Cardiac muscle cell (in vitro differentiated cells and primary cell): ENCODE data around the gene PADI1. TPM values are rescaled to one million over a fixed set of nuclear protein-coding genes. Genes with fewer than 3 reads are reported as not detected.
"Not testable (repeated sequence)": the region's sequence is repeated elsewhere in the genome, so short reads cannot be mapped to it uniquely, and the experiment has no call there.

Experiments
- DNase-seq, 2 donors: peaks; one replicate each; pipeline versions ENCODE4 v3.0.0 to v3.0.0-alpha.2; 2010 to 2017; ENCODE audit warnings: low read depth in 1 of 2, low spot score in 1 of 2
- H3K27ac ChIP-seq: fragments of 200-600 bp; sonication (generic); 2 replicates; pipeline ENCODE4 v1.5.1; 2016
- H3K27me3 ChIP-seq: fragments of 200-600 bp; sonication (generic); 2 replicates; pipeline ENCODE4 v1.6.0; 2016; ENCODE audit warnings: control low read depth
- H3K36me3 ChIP-seq: fragments of 200-600 bp; sonication (generic); 2 replicates; pipeline ENCODE4 v1.5.1; 2016; ENCODE audit warnings: control low read depth
- H3K4me1 ChIP-seq: fragments of 200-600 bp; sonication (generic); 2 replicates; pipeline ENCODE4 v1.8.1; 2017; ENCODE audit warnings: low read depth, mild to moderate bottlenecking, mixed run types
- H3K4me3 ChIP-seq: fragments of 200-600 bp; sonication (generic); 2 replicates; pipeline ENCODE4 v1.5.1; 2016; ENCODE audit warnings: mild to moderate bottlenecking
- H3K9me3 ChIP-seq: fragments of 200-600 bp; sonication (generic); 2 replicates; pipeline ENCODE4 v1.5.1; 2017; ENCODE audit warnings: low read depth, mild to moderate bottlenecking, control low read depth
- polyA plus RNA-seq: library from polyadenylated mRNA; unstranded; fragments of >200 nt; fragmentation: Nextera tagmentation; extraction: Ambion mirVana; gene quantifications from 2 replicates; pipeline ENCODE4 v1.2.1, GENCODE V29; 2016
- total RNA-seq: library from RNA; depleted of rRNA; stranded (reverse); fragments of >200 nt; gene quantifications from 2 replicates; pipeline ENCODE4 v1.2.3, GENCODE V29; 2016
- TF ChIP-seq, protein P1 (sequence below): IDR thresholded peaks from 2 replicates; pipeline ENCODE4 v1.5.1; 2012; ENCODE audit warnings: low read depth, mild to moderate bottlenecking, low read length

The PADI1 gene
- total and polyA plus RNA-seq, 2 experiments from 2014 or later, result 1.3 to 6.7 TPM

DNA sequence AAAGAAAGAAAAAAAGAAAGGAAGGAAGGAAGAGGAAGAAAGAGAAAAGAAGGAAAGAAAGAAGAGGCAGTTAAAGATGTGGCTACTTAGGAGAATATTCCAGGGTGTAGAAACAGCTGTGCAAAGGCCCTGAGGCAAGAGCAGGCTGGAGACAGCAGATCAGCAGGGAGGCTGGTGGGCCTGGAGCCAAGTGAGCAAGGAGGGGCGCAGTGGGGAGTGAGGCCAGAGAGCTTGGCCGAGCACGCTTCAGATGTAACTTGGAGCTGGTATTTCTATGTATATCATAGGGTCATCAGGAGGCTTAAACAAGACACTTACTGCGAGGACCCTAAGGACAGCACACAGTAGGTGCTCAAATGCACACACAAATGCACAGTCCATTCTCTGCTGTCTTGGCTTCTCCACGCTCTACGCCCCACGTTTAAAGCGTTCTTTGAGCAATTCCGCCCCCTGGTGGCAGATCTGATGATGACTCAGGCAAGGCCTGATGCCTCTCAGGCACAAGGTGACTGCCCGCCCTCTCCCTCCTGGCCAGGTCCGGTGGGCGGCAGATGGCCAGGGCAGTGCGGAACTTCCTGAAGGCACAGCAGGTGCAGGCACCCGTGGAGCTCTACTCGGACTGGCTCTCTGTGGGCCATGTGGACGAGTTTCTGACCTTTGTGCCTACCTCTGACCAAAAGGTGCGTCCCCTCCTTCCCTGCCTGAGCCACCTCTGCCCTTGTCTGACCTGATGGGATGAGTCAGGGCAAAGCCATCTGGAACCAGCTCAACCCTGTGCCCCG lies 32.0 kb downstream of the PADI1 start:
- H3K9me3 ChIP-seq, result no peaks in the 10 kb centered on the region
- H3K27ac ChIP-seq, result no peak overlapping the region
- peaks cover 25% of the 10 kb centered on the region for H3K27me3 ChIP-seq
- H3K36me3 ChIP-seq, result no peaks in the 10 kb centered on the region
- H3K4me3 ChIP-seq, result no peak overlapping the region
- peak; percentile 88 to 93 for DNase-seq
- no peaks in the 10 kb centered on the region for H3K4me1 ChIP-seq
- TF ChIP-seq, protein P1, sequence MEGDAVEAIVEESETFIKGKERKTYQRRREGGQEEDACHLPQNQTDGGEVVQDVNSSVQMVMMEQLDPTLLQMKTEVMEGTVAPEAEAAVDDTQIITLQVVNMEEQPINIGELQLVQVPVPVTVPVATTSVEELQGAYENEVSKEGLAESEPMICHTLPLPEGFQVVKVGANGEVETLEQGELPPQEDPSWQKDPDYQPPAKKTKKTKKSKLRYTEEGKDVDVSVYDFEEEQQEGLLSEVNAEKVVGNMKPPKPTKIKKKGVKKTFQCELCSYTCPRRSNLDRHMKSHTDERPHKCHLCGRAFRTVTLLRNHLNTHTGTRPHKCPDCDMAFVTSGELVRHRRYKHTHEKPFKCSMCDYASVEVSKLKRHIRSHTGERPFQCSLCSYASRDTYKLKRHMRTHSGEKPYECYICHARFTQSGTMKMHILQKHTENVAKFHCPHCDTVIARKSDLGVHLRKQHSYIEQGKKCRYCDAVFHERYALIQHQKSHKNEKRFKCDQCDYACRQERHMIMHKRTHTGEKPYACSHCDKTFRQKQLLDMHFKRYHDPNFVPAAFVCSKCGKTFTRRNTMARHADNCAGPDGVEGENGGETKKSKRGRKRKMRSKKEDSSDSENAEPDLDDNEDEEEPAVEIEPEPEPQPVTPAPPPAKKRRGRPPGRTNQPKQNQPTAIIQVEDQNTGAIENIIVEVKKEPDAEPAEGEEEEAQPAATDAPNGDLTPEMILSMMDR, result peak; percentile 71

DNA sequence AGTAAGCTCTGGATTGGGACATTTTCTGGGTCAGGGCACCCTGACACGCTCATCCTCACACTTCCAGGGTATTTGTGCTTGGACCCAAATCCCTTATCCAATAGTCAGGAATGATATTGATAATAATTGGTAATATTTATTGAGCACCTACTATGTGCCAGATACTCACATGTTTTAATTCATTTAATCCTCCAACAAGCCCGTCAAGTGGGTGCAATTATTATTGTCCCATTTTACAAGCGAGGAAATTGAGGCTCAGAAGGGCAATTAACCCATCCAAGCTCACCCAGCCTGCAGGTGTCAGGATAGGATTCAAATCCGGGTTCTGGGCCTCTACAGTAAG lies 32.6 kb downstream of the PADI1 start:
- Histone ChIP-seq H3K4me3 (no peak overlapping the region), H3K4me1 (no peaks in the 10 kb centered on the region), H3K27me3 (peaks cover 31% of the 10 kb centered on the region), H3K27ac (no peak overlapping the region), H3K9me3 (no peaks in the 10 kb centered on the region), H3K36me3 (no peaks in the 10 kb centered on the region)
- TF ChIP-seq, protein P1, result no peak
- no peak for DNase-seq

DNA sequence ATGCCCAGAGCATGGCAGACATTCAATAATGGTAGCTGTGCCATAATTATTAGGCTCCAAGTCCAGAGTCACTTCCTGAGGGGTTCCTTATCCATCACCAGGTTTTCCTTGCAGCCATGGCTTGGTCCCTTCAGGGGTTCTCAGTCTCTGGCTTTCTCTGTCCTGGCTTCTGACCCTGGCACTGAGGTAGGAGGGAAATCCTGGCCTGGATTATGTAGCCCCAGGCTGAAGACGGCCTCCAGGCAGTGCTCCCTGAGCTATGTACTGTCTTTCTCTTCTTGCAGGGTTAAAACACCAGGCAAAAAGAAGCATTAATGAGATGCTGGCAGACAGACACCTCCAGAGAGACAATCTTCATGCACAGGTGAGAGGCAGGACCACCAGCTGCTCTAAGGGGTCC lies 34.5 kb downstream of the PADI1 start:
- H3K9me3 ChIP-seq, result no peaks in the 10 kb centered on the region
- no peaks in the 10 kb centered on the region for H3K4me1 ChIP-seq
- TF ChIP-seq, protein P1, result no peak
- peaks cover 40% of the 10 kb centered on the region for H3K27me3 ChIP-seq
- H3K27ac ChIP-seq, result no peak overlapping the region
- H3K36me3 ChIP-seq, result no peaks in the 10 kb centered on the region
- peak; percentile 88 to 97 for DNase-seq
- no peak overlapping the region for H3K4me3 ChIP-seq

DNA sequence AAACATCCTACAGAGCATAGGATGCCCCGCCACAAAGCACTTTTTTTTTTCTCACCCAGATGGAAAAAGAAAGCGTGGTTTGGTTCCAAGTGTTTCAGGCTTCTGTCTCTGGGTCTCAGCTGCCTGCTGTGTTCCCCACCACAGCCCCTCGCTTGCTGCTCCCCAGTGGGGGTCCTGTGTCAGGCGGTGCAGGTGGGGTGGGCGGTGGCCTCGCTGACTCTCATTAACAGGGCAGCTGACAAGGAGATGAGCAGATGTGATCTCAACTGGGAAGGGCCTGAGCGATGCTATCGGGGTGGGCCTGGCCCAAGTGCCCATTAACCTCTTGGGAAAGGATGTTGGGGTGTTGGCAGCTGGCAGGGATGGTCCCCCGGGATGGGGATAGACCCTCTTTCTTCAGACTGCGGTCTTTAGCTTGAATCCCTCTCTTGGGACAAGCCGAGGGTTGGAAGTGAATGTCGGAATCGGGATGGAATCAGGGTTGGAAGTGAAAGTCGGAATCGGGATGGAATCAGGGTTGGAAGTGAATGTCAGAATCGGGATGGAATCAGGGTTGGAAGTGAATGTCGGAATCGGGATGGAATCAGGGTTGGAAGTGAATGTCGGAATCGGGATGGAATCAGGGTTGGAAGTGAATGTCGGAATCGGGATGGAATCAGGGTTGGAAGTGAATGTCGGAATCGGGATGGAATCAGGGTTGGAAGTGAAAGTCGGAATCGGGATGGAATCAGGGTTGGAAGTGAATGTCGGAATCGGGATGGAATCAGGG lies 36.3 kb downstream of the PADI1 start:
- not testable (repeated sequence) for DNase-seq, H3K9me3 ChIP-seq, H3K36me3 ChIP-seq, H3K4me1 ChIP-seq, H3K4me3 ChIP-seq, H3K27ac ChIP-seq
- H3K27me3 ChIP-seq, result peaks cover 40% of the 10 kb centered on the region

DNA sequence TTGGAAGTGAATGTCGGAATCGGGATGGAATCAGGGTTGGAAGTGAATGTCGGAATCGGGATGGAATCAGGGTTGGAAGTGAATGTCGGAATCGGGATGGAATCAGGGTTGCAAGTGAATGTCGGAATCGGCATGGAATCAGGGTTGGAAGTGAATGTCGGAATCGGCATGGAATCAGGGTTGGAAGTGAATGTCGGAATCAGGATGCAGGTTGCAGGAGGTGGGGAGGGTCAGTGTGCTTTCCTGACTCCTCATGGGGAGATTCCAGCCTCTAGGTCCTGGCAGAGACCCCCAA lies 36.8 kb downstream of the PADI1 start:
- H3K27me3 ChIP-seq, result peaks cover 40% of the 10 kb centered on the region
- H3K4me1 ChIP-seq, DNase-seq, H3K9me3 ChIP-seq, H3K36me3 ChIP-seq, H3K27ac ChIP-seq, H3K4me3 ChIP-seq: not testable (repeated sequence)

DNA sequence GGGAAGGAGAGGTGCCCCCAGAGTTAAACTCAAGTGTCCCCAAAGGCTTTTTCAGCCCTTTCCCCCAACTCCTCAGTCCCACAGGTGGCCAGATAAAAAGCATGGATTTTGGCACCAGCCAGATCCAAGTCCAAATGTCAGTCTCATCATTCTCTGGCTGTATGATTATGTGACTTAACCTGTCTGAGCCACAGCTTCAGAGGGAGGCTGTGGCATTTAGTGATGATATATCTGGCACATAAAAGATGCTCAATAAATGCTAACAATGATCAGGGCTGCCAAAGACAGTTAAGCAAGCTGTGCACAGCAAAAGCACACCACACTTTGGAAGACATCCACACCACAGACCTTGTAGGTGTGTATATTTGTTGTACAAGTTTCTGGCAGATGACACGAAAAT lies 38.3 kb downstream of the PADI1 start:
- no peak for DNase-seq
- Histone ChIP-seq H3K9me3 (no peaks in the 10 kb centered on the region), H3K4me3 (no peak overlapping the region), H3K36me3 (no peaks in the 10 kb centered on the region), H3K4me1 (no peaks in the 10 kb centered on the region), H3K27me3 (peaks cover 40% of the 10 kb centered on the region), H3K27ac (no peak overlapping the region)
- TF ChIP-seq, protein P1, result no peak
